AG09319 (cell line): Measurements from ENCODE around the gene MEIS1.

Source experiments
- DNase-seq: peaks from one replicate; pipeline ENCODE4 v3.0.0-alpha.2; 2010; ENCODE audit warnings: low read depth; ENCODE audit errors: extremely low read depth
- CTCF ChIP-seq: IDR thresholded peaks from 2 replicates; pipeline ENCODE4 v1.5.1; 2011; ENCODE audit warnings: low read depth, mild to moderate bottlenecking, inconsistent platforms, low read length, moderate library complexity

Gene MEIS1

GRCh38 chr2:66519264-66519843, 84.4 kb downstream of the MEIS1 start:
- TF ChIP-seq CTCF = no peak
- no peak for DNase-seq

GRCh38 chr2:66521291-66521922, 86.5 kb downstream of the MEIS1 start:
- no peak for TF ChIP-seq CTCF
- no peak for DNase-seq

GRCh38 chr2:66522611-66523376, 87.9 kb downstream of the MEIS1 start:
- TF ChIP-seq CTCF = no peak
- DNase-seq = no peak

- DNase-seq = no peak
- TF ChIP-seq CTCF = no peak
These were observed 88.5 kb downstream of the MEIS1 start for GRCh38 chr2:66523377-66523969.

- no peak for DNase-seq
- no peak for TF ChIP-seq CTCF
These were observed 89.1 kb downstream of the MEIS1 start for GRCh38 chr2:66523990-66524389.

GRCh38 chr2:66525606-66526005, 90.7 kb downstream of the MEIS1 start:
- no peak for TF ChIP-seq CTCF
- DNase-seq = no peak

- TF ChIP-seq CTCF = no peak
- DNase-seq = no peak
These were observed 91.3 kb downstream of the MEIS1 start for GRCh38 chr2:66526180-66526579.
